Measurements from ENCODE around the gene CADM1. TPM values are rescaled to one million over a fixed set of nuclear protein-coding genes. Genes with fewer than 3 reads are reported as not detected.

CADM1 gene
- total RNA-seq, 1 experiment from 2014 or later: 0.79 TPM

DNA sequence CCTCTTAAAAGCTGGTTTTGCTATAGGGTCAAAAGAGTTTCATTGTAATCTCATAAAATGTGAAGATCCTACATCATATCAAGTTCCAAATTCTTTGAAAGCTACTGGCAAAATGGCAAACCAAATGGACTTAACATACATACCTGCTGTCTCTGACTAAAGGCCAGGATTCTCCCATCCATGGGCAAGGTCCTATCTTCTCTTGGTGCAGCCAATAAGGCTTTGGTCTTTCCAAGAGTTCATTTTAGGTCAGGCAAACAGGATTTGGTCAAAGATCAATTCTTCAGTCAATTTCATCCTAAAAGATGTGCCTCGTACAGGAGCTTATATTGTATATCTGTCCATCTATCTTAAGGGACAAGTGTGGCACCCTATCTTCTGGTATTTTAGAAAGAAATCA, 49.7 kb downstream of the CADM1 start:
- intact Hi-C loops (cut with micrococcal nuclease): no loop called here
- POLR2A ChIA-PET: no interaction called here

DNA sequence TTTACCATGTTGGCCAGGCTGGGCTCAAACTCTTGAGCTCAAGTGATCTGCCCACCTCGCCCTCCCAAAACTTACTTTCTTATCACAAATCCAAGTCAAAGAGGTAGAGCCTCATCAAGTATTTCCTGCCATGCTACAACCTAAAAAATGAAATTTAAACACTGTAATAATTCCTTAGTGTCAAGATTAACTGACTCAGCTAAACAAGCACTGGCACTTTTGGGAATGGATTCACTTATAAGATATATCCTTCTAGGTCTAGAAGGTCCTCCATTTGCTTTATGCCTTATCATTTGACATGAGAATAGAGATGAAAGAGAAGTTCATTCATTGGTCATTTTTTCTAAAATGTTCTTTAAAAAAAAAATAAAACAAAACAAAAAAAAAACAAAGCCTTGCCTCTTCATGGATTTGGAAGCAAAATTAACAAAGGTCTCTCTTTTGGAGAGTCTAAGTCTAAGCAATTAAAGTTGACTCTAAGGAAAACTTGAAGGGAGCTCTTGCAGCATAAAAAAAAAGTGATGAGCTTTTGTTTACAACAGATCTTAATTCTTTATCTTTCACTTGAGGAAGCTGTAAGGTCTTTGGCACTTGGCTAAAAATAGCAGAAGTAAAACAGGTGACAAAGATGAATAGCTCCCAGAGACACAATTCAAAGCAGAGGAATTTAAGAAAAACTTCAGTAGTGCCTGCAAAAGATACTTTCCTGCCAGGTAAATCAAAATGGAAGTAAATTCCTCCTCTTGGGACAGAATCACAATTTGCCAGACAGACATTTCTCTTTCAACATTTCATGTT, 50.3 kb downstream of the CADM1 start:
- ChIA-PET RAD21 (ENCODE audit: low non-redundant PET in 1 of 2, low total read pairs in 2 of 2, uncharacterized antibody in 2 of 2, unreplicated experiment in 2 of 2) (no interaction called here), CTCF (no interaction called here), POLR2A (no interaction called here)
- Histone ChIP-seq H3K27ac (ENCODE audit: low read depth, low read length) (no peak overlapping the region), H3K79me2 (ENCODE audit: insufficient read depth, low read length) (no peaks in the 10 kb centered on the region), H3K4me3 (replicated peaks in 1 of 2; ENCODE audit: low read depth in 1 of 2, low read length in 2 of 2) (no peak overlapping the region), H2AFZ (ENCODE audit: low read depth, low read length, poor library complexity, severe bottlenecking) (no peak overlapping the region), H3K9ac (ENCODE audit: low read length) (no peak overlapping the region), H3K27me3 (ENCODE audit: insufficient read depth, low read length) (no peaks in the 10 kb centered on the region), H3K9me3 (ENCODE audit: control insufficient read depth in 1 of 2, insufficient read depth in 1 of 2, low read depth in 1 of 2, low read length in 2 of 2) (peaks cover 0 to 16% of the 10 kb centered on the region in 2 experiments; a peak in 2 of 4 replicates), H4K20me1 (ENCODE audit: insufficient read depth) (no peaks in the 10 kb centered on the region), H3K4me1 (ENCODE audit: control insufficient read depth in 1 of 2, insufficient read depth in 2 of 2, low read length in 2 of 2) (no peaks in the 10 kb centered on the region), H3K36me3 (ENCODE audit: control insufficient read depth in 1 of 2, insufficient read depth in 2 of 2, low read length in 2 of 2) (no peaks in the 10 kb centered on the region), H3K4me2 (ENCODE audit: low read length) (no peak overlapping the region), H3K9me2 (ENCODE audit: insufficient read depth) (no peaks in the 10 kb centered on the region)
- no peak for TF ChIP-seq SP1 (IDR thresholded peaks at IDR 0.05; ENCODE audit: low read depth)
- no peak for TF ChIP-seq CBX3 (IDR thresholded peaks at IDR 0.05; ENCODE audit: low read depth)
- ATAC-seq (no peak), DNase-seq (ENCODE audit: low read depth, low spot score) (no peak)
- BruUV-seq (replicated peaks): no TSS peak
- intact Hi-C loops (cut with micrococcal nuclease): no loop called here

More for the DNA sequence above, 49.7 kb downstream of the CADM1 start:
- Histone ChIP-seq H4K20me1 (ENCODE audit: insufficient read depth) (no peaks in the 10 kb centered on the region), H3K4me1 (ENCODE audit: control insufficient read depth in 1 of 2, insufficient read depth in 2 of 2, low read length in 2 of 2) (no peaks in the 10 kb centered on the region), H3K36me3 (ENCODE audit: control insufficient read depth in 1 of 2, insufficient read depth in 2 of 2, low read length in 2 of 2) (no peaks in the 10 kb centered on the region), H3K79me2 (ENCODE audit: insufficient read depth, low read length) (no peaks in the 10 kb centered on the region), H3K4me3 (replicated peaks in 1 of 2; ENCODE audit: low read depth in 1 of 2, low read length in 2 of 2) (no peak overlapping the region), H3K27ac (ENCODE audit: low read depth, low read length) (no peak overlapping the region), H3K27me3 (ENCODE audit: insufficient read depth, low read length) (no peaks in the 10 kb centered on the region), H3K9me2 (ENCODE audit: insufficient read depth) (no peaks in the 10 kb centered on the region), H3K9me3 (ENCODE audit: control insufficient read depth in 1 of 2, insufficient read depth in 1 of 2, low read depth in 1 of 2, low read length in 2 of 2) (peaks cover 0 to 13% of the 10 kb centered on the region in 2 experiments; a peak in 2 of 4 replicates), H3K4me2 (ENCODE audit: low read length) (no peak overlapping the region), H2AFZ (ENCODE audit: low read depth, low read length, poor library complexity, severe bottlenecking) (no peak overlapping the region), H3K9ac (ENCODE audit: low read length) (no peak overlapping the region)
- DNase-seq (ENCODE audit: low read depth, low spot score): no peak
- CTCF ChIA-PET: no interaction called here
- RAD21 ChIA-PET (ENCODE audit: low non-redundant PET in 1 of 2, low total read pairs in 2 of 2, uncharacterized antibody in 2 of 2, unreplicated experiment in 2 of 2): no interaction called here
- no peak for ATAC-seq
- TF ChIP-seq JUND (IDR thresholded peaks at IDR 0.05): no peak
- TF ChIP-seq ZNF274 (IDR thresholded peaks at IDR 0.05; ENCODE audit: low read depth, low read length): no peak
- TF ChIP-seq YY1 (IDR thresholded peaks at IDR 0.05; ENCODE audit: extremely low read depth, insufficient replicate concordance, low read depth, low read length): no peak
- TF ChIP-seq TCF7L2 (IDR thresholded peaks at IDR 0.05; ENCODE audit: borderline replicate concordance, extremely low read depth, insufficient read depth, insufficient read length): no peak
- no peak for TF ChIP-seq FOSL1 (IDR thresholded peaks at IDR 0.05; ENCODE audit: low read depth)
- TF ChIP-seq ZFX (IDR thresholded peaks at IDR 0.05): no peak
- BruUV-seq (replicated peaks): no TSS peak

Measured in HCT116 (cell line).